ENCODE measurements around the gene MTX3. TPM values are rescaled to one million over a fixed set of nuclear protein-coding genes. Genes with fewer than 3 reads are reported as not detected.

MTX3 gene
- total RNA-seq, 1 donor, result 12.5 TPM

DNA sequence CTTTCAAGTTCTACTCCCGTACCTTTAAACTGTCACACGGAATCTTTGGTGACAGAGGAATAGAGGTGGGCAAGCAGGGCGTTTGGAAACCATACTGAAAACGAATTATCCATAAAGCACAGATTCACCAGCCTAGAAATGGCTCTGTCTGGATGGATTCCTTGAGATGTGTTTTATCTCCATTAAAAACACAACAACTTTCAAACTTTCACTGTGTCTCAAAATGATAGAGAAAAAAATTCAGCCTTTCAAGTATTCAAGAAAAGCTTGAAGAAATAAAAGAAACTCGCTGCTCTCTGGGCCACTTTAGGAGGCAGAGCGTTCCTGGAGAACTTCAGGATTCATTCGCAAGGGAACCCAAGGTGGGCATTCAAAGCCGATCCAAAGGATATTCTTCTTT lies 43.5 kb upstream of the MTX3 start:
- no peak for DNase-seq (ENCODE audit: low read depth)
- no peak overlapping the region for H3K4me3 ChIP-seq (ENCODE audit: low read depth, low read length)
- TF ChIP-seq, protein P1, sequence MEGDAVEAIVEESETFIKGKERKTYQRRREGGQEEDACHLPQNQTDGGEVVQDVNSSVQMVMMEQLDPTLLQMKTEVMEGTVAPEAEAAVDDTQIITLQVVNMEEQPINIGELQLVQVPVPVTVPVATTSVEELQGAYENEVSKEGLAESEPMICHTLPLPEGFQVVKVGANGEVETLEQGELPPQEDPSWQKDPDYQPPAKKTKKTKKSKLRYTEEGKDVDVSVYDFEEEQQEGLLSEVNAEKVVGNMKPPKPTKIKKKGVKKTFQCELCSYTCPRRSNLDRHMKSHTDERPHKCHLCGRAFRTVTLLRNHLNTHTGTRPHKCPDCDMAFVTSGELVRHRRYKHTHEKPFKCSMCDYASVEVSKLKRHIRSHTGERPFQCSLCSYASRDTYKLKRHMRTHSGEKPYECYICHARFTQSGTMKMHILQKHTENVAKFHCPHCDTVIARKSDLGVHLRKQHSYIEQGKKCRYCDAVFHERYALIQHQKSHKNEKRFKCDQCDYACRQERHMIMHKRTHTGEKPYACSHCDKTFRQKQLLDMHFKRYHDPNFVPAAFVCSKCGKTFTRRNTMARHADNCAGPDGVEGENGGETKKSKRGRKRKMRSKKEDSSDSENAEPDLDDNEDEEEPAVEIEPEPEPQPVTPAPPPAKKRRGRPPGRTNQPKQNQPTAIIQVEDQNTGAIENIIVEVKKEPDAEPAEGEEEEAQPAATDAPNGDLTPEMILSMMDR (IDR thresholded peaks at IDR 0.05; ENCODE audit: insufficient read depth, low read depth, low read length), result no peak

DNA sequence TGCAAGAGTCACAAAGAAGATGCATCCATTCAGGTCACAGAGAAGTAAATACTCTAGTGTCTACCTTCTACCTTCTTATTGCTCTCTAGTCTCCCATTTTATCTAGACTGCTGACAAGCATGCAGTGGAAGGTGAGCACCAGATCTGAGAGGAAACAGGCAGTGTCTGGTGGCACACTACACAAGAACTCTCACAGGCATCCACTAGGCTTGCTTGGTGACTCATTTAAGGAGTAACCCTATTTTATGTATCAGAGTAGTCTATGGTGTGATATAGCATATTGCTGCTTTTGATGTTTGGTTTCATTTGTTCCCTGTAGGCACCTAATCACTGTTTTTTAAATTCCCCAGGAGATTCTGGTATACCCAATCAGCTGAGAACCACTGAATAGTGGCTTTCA lies 42.5 kb upstream of the MTX3 start:
- no peak for DNase-seq (ENCODE audit: low read depth)
- TF ChIP-seq, protein P1 (IDR thresholded peaks at IDR 0.05; ENCODE audit: insufficient read depth, low read depth, low read length), result no peak
- H3K4me3 ChIP-seq (ENCODE audit: low read depth, low read length), result no peak overlapping the region

DNA sequence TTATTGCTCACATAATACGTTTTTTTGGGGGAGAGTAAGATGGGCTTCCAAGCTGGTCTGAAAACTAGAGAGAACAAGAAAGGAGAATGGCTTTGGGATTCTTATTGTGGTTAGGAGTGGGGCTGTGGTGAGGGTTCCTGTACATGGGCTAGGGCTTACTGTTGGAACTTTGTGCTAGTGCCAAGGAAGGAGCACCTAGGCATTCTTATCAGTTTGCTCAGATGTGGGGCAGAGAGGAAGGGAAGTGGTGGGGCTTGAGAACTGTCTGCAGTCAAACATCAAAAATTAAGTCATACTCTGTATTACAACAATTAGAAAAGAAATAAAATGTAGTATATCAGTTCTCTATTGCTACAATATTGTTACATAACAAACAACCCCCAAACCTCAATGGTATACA lies 40.0 kb upstream of the MTX3 start:
- no peak for DNase-seq (ENCODE audit: low read depth)
- TF ChIP-seq, protein P1 (IDR thresholded peaks at IDR 0.05; ENCODE audit: insufficient read depth, low read depth, low read length), result no peak
- no peak overlapping the region for H3K4me3 ChIP-seq (ENCODE audit: low read depth, low read length)

DNA sequence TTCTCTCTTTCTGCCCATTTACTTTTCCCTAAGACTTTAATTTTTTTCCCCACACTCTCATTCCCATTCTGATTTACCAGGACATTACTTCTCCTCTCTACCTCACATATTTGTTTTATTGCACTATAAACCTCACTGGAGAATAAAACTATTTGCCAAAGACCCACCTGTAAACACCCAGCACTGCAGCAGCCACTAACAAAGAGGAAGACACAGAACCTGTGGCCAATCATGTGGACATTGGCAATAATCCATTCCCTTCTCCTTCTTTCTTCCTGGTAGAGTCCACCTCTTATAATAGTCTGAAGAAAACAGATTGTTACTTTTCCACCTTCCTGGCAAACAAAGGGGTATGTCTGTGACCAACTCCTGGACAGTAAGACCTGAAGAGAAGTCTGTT lies 35.8 kb upstream of the MTX3 start:
- no peak overlapping the region for H3K4me3 ChIP-seq (ENCODE audit: low read depth, low read length)
- TF ChIP-seq, protein P1 (IDR thresholded peaks at IDR 0.05; ENCODE audit: insufficient read depth, low read depth, low read length), result no peak
- DNase-seq (ENCODE audit: low read depth), result no peak

DNA sequence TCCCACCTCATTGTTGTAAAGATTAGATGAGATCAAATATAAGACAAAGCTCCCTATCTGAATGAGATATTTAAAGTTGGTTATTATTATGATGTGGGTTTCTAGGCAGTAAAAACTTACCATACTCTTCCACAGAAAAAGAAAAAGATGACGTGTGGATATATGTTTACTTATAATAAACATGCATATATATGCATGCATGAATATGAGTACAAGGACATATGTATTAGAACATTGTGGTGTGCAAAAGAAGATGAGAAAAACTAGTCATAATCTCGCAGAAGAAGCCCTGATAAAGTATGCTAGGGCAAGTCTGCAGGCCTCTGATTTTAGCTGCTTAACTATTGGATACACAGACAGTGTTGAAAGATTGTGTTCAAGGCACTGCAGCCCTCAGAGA lies 34.0 kb upstream of the MTX3 start:
- TF ChIP-seq, protein P1 (IDR thresholded peaks at IDR 0.05; ENCODE audit: insufficient read depth, low read depth, low read length), result no peak
- no peak for DNase-seq (ENCODE audit: low read depth)
- H3K4me3 ChIP-seq (ENCODE audit: low read depth, low read length), result no peak overlapping the region

DNA sequence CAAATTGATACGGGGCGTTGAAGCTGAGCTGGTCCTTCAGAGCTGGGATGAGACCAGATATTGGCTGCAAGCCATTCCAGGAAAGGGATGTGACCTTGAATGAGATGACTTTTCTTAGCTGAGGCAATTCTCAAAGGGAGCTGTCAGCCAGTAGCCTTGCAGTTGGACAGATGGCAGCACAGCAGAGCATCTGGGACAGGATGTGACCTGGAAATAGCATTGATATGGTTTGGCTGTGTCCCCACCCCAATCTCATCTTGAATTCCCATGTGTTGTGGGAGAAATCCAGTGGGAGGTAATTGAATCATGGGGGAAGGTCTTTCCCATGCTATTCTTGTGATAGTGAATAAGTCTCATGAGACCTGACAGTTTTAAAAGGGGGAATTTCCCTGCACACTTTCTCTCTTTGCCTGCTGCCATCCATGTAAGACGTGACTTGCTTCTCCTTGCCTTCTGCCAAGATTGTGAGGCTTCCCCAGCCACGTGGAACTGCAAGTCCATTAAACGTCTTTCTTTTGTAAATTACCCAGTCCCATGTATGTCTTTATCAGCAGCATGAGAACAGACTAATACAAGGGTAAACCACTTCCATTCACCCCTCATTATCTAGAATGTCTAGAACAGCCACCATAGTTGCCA lies 19.8 kb upstream of the MTX3 start:
- no peak for DNase-seq (ENCODE audit: low read depth)
- TF ChIP-seq, protein P1 (IDR thresholded peaks at IDR 0.05; ENCODE audit: insufficient read depth, low read depth, low read length), result no peak

More for the DNA sequence above, 19.8 kb upstream of the MTX3 start:
- no peak overlapping the region for H3K4me3 ChIP-seq (ENCODE audit: low read depth, low read length)

All from fibroblast of villous mesenchyme (primary cell).